ENCODE measurements around the gene ABCD2. TPM values are rescaled to one million over a fixed set of nuclear protein-coding genes. Genes with fewer than 3 reads are reported as not detected.

The ABCD2 gene
- total RNA-seq, 1 donor = under 0.01 TPM

DNA sequence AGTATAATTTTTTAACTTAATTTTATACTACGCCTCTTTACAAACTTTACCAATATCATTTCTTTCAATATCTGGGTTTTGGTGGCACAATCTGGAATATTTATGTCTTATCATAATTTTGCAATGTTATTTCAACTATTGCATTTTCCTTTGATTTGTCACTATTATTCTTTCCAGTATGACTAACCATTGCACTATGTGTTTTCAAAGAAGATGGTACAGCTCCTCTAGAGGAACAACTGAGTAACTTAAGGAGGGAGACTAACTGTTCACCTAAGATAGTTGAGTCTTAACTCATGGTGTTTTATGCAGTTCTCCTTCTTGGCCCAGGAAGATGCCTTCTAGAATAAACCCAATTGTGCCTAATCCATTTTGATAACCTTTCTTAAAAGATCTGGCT is 116.2 kb downstream of the ABCD2 start:
- TF ChIP-seq, protein P1, sequence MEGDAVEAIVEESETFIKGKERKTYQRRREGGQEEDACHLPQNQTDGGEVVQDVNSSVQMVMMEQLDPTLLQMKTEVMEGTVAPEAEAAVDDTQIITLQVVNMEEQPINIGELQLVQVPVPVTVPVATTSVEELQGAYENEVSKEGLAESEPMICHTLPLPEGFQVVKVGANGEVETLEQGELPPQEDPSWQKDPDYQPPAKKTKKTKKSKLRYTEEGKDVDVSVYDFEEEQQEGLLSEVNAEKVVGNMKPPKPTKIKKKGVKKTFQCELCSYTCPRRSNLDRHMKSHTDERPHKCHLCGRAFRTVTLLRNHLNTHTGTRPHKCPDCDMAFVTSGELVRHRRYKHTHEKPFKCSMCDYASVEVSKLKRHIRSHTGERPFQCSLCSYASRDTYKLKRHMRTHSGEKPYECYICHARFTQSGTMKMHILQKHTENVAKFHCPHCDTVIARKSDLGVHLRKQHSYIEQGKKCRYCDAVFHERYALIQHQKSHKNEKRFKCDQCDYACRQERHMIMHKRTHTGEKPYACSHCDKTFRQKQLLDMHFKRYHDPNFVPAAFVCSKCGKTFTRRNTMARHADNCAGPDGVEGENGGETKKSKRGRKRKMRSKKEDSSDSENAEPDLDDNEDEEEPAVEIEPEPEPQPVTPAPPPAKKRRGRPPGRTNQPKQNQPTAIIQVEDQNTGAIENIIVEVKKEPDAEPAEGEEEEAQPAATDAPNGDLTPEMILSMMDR (IDR thresholded peaks at IDR 0.05; ENCODE audit: insufficient read depth, low read depth, low read length) = peak; percentile 12
- H3K4me3 ChIP-seq (ENCODE audit: low read depth, low read length) = no peak overlapping the region
- DNase-seq (ENCODE audit: low read depth) = no peak

DNA sequence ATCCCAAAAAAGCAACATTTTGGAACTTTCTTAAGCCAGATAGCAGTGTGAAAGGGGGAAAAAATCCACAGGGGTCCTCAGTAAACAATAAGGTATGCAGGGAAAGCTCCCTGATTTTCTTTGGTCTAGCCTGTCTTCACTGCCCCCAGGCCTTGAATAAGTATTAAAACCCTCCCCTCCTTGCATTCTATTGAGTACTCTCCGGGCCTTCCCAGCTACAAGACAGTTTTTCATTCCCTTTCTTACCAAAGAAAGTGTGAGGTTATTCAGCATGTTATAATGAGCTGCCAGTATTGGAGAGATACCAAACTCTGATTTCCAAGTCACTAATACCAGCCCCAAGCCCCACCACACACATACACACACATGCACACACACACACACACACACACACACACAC is 116.9 kb downstream of the ABCD2 start:
- H3K4me3 ChIP-seq (ENCODE audit: low read depth, low read length) = no peak overlapping the region
- TF ChIP-seq, protein P1 (IDR thresholded peaks at IDR 0.05; ENCODE audit: insufficient read depth, low read depth, low read length) = no peak
- DNase-seq (ENCODE audit: low read depth) = no peak

Small RNAs within 50 kb of the gene (small RNA-seq; reads per million reads assigned to genes)
- not detected for gene AC121334.2

Other genes starting within 250 kb of the ABCD2 start
- gene KIF21A, start 176.7 kb downstream of the ABCD2 start, total RNA-seq = 7.1 and 11.2 TPM in 2 replicates